Measurements from ENCODE around the gene SENP8. TPM values are rescaled to one million over a fixed set of nuclear protein-coding genes. Genes with fewer than 3 reads are reported as not detected.
A peak's percentile ranks its signal among the peaks of the same experiment; 100 is the strongest.
"Not testable (repeated sequence)": the region's sequence is repeated elsewhere in the genome, so short reads cannot be mapped to it uniquely, and the experiment has no call there.

Gene SENP8
- 1.3 TPM for polyA plus RNA-seq (2012; ENCODE audit: insufficient read depth, insufficient read length, low read depth)

GRCh38 chr15:72118017-72118978, at the start of gene SENP8, which contains the start of gene MYO9A:
SENP8 (plus strand) TSS chr15:72118403; CDS start chr15:72139624, 21,221 bp downstream.
MYO9A (minus strand) TSS chr15:72118150; CDS start chr15:72046563, 71,587 bp downstream.
- H3K36me3 ChIP-seq, result no peaks in the 10 kb centered on the region; the same call in 1 of the 2 replicates
- H3K9me3 ChIP-seq, result no peaks in the 10 kb centered on the region
- H3K4me1 ChIP-seq, result no peaks in the 10 kb centered on the region; the same call in 1 of the 2 replicates
- DNase-seq, result peak; percentile 99
- no peaks in the 10 kb centered on the region for H3K27me3 ChIP-seq
- H3K4me3 ChIP-seq (ENCODE audit: low read depth, low read length), result peak within 1 kb of the TSS; percentile 84
- no peak for TF ChIP-seq CTCF (IDR thresholded peaks at IDR 0.05; ENCODE audit: low read depth, low read length)

- Histone ChIP-seq H3K9me3 (no peaks in the 10 kb centered on the region), H3K36me3 (no peaks in the 10 kb centered on the region), H3K4me1 (no peaks in the 10 kb centered on the region), H3K27me3 (no peaks in the 10 kb centered on the region), H3K4me3 (ENCODE audit: low read depth, low read length) (no peak overlapping the region)
- TF ChIP-seq CTCF (IDR thresholded peaks at IDR 0.05; ENCODE audit: low read depth, low read length), result no peak
- no peak for DNase-seq
Observed at GRCh38 chr15:72068856-72069255, 49.3 kb upstream of the SENP8 start.

- no peak for DNase-seq
- Histone ChIP-seq H3K36me3 (no peaks in the 10 kb centered on the region), H3K4me1 (no peaks in the 10 kb centered on the region; the same call in 1 of the 2 replicates), H3K4me3 (ENCODE audit: low read depth, low read length) (no peak overlapping the region), H3K9me3 (no peaks in the 10 kb centered on the region), H3K27me3 (no peaks in the 10 kb centered on the region)
- no peak for TF ChIP-seq CTCF (IDR thresholded peaks at IDR 0.05; ENCODE audit: low read depth, low read length)
Observed at GRCh38 chr15:72070817-72071447, 47.3 kb upstream of the SENP8 start.

GRCh38 chr15:72071448-72071825, 46.8 kb upstream of the SENP8 start:
- DNase-seq; H3K27me3 ChIP-seq; H3K4me1 ChIP-seq; H3K36me3 ChIP-seq; H3K4me3 ChIP-seq (ENCODE audit: low read depth, low read length); H3K9me3 ChIP-seq: not testable (repeated sequence)

GRCh38 chr15:72074335-72075060, 43.7 kb upstream of the SENP8 start:
- no peaks in the 10 kb centered on the region; the same call in 1 of the 2 replicates for H3K4me1 ChIP-seq
- H3K9me3 ChIP-seq, result no peaks in the 10 kb centered on the region
- no peaks in the 10 kb centered on the region for H3K27me3 ChIP-seq
- no peak for DNase-seq
- H3K36me3 ChIP-seq, result no peaks in the 10 kb centered on the region
- H3K4me3 ChIP-seq (ENCODE audit: low read depth, low read length), result no peak overlapping the region
- TF ChIP-seq CTCF (IDR thresholded peaks at IDR 0.05; ENCODE audit: low read depth, low read length), result no peak

GRCh38 chr15:72077950-72078349, 40.3 kb upstream of the SENP8 start:
- no peaks in the 10 kb centered on the region; the same call in 1 of the 2 replicates for H3K4me1 ChIP-seq
- no peak for DNase-seq
- TF ChIP-seq CTCF (IDR thresholded peaks at IDR 0.05; ENCODE audit: low read depth, low read length), result no peak
- H3K27me3 ChIP-seq, result no peaks in the 10 kb centered on the region
- H3K36me3 ChIP-seq, result no peaks in the 10 kb centered on the region
- H3K9me3 ChIP-seq, result no peaks in the 10 kb centered on the region
- H3K4me3 ChIP-seq (ENCODE audit: low read depth, low read length), result no peak overlapping the region
